Measurements from ENCODE around the gene ICAM3.
"Not testable (repeated sequence)": the region's sequence is repeated elsewhere in the genome, so short reads cannot be mapped to it uniquely, and the experiment has no call there.

The ICAM3 gene, protein sequence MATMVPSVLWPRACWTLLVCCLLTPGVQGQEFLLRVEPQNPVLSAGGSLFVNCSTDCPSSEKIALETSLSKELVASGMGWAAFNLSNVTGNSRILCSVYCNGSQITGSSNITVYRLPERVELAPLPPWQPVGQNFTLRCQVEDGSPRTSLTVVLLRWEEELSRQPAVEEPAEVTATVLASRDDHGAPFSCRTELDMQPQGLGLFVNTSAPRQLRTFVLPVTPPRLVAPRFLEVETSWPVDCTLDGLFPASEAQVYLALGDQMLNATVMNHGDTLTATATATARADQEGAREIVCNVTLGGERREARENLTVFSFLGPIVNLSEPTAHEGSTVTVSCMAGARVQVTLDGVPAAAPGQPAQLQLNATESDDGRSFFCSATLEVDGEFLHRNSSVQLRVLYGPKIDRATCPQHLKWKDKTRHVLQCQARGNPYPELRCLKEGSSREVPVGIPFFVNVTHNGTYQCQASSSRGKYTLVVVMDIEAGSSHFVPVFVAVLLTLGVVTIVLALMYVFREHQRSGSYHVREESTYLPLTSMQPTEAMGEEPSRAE

DNA sequence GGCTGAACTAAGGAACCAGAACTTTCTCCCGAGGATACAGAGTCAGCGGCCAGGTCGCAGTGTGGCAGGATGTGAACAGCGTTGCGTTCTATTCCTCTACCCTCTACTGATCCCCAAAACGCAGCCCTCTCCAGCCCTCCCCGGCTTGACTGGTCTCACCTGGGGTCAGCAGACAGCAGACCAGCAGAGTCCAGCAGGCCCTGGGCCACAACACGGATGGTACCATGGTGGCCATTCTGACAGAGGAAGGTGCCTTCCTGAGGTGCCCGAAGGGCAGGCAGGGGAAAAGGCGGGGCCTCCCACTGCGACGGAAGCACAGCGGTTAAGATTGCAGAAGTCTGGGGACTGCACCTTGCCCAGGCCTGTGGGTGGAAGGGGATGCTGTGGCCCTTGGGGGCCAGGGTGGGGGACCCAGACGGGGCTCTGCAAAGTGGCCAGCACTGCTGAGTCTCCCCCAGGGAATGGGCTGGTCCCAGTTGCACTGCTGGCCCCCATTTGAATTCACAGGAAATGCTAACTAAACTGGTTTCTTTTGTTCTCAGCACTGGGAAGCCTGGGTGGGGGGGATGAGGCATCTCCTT, at the start of gene ICAM3:
Gene ICAM3, minus strand, starts transcription at position 245 of the 581 bp plus-strand sequence. Its CDS starts 10 bp downstream, at position 235.
- peak within 1 kb of the TSS; percentile 83 to 98 for H3K27ac Mint-ChIP-seq
- peak; percentile 59 to 77 for DNase-seq
- H3K4me3 Mint-ChIP-seq: peak within 1 kb of the TSS; percentile 79 to 87
- no peaks in the 10 kb centered on the region for H3K27me3 Mint-ChIP-seq
- peak; percentile 98 for ATAC-seq
- H3K4me1 Mint-ChIP-seq: peaks cover 63% of the 10 kb centered on the region
- no peaks in the 10 kb centered on the region for H3K9me3 Mint-ChIP-seq

DNA sequence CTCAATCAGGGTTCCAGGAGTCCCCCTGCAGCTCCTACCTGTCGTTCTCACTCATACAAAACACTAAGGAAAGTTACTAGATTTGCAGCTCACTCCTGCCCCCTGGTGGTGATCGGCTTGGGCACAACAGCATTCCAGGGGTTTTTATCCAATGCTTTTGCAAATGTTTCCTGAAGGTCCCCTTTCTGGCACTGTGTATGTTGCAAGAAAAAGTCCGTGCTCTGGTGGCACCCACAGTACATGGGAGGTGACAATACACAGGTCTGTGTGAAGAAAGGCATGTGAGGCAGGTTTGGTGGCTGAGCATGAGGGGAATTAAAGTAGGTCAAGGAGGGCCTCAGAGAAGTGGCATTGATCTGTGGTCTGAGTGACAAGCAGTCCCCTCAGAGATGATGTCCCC, 49.5 kb upstream of the ICAM3 start:
- H3K9me3 Mint-ChIP-seq: no peaks in the 10 kb centered on the region
- H3K4me3 Mint-ChIP-seq: no peak overlapping the region
- peak; percentile 47 for ATAC-seq
- H3K27me3 Mint-ChIP-seq: no peaks in the 10 kb centered on the region
- H3K27ac Mint-ChIP-seq: no peak overlapping the region
- peak; percentile 61 to 69 for DNase-seq
- peaks cover 35% of the 10 kb centered on the region for H3K4me1 Mint-ChIP-seq

DNA sequence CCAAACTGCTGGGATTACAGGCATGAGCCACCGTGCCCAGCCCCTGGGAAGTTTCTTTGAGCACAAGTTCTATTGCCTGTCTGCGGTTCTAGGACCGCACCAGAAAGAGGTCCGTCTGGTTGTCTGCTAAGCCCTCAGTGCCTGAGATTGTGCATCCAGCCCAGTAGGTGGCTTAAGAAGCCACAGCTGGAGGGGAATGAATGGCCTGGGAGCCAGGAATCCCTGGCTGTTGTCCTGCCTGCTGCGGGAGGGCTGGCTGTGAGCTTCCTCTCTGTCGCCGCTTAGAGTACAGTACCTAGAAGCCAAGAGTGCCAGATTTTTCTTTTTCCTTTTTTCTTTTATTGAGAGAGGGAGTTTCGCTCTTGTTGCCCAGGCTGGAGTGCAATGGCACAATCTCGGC, 45.2 kb upstream of the ICAM3 start:
- Mint-ChIP-seq H3K4me1 (peaks cover 37% of the 10 kb centered on the region), H3K4me3 (no peak overlapping the region), H3K27ac (no peak overlapping the region), H3K9me3 (no peaks in the 10 kb centered on the region), H3K27me3 (no peaks in the 10 kb centered on the region)
- DNase-seq (no peak), ATAC-seq (no peak)

DNA sequence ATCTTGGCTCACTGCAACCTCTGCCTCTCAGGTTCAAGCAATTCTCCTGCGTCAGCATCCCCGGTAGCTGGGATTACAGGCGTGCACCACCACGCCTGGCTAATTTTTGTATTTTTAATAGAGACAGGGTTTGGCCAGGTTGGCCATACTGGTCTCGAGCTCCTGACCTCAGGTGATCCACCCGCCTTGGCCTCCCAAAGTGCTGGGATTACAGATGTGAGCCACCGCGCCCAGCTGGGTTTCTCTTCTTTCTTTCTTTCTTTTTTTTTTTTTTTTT, 43.7 kb upstream of the ICAM3 start:
- not testable (repeated sequence) for H3K27me3 Mint-ChIP-seq, H3K9me3 Mint-ChIP-seq, H3K4me3 Mint-ChIP-seq, DNase-seq, ATAC-seq
- peak overlapping the region in 1 of 2 donors; percentile 90 for H3K27ac Mint-ChIP-seq
- peaks cover 40% of the 10 kb centered on the region for H3K4me1 Mint-ChIP-seq

DNA sequence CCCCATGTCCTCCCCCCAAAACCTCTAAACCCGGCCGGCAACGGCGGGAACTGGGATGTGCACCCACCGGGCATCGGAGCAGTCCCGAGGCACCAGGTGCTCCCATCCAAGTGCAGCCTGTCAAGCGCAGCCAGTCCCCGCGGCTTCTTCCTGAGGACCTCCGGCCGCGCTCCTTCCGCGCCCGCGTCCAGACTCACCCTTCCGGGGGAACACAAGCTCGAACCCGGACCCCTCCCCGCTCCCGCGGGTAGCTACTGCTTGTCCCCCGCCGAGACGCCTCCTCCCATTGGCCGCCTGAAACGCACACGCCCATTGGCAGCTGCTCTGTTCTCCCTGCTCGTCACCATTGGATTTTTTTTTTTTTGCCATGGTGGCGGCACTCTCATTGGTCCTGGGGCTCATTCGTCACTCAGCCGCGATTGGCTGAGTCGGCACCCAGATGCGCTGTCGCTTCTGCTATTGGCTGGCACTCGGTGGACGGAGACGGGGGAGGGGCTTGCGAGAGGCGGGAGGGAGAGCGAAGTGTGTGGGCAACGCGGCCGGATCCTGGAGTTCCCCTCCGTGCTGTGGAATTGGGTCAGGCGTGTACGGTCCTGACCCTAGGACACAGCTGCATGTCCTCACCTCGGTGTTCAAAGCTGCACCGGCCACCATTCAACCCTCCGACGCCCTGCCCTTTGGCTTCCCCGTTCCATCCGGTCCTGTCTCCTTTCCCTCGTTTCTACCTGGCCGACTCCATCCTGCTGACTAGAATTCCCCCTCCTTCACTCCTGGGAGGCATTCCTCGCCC, 41.1 kb upstream of the ICAM3 start, which contains the start of gene TYK2:
Gene TYK2, minus strand, starts transcription at position 260 of the 790 bp plus-strand sequence. CDS start 2,166 bp downstream, outside the sequence.
- peaks cover 29% of the 10 kb centered on the region for H3K4me1 Mint-ChIP-seq
- peak within 1 kb of the TSS; percentile 95 to 96 for H3K27ac Mint-ChIP-seq
- peak within 1 kb of the TSS; percentile 94 to 99 for H3K4me3 Mint-ChIP-seq
- DNase-seq: peak; percentile 95 to 99
- H3K9me3 Mint-ChIP-seq: no peaks in the 10 kb centered on the region
- H3K27me3 Mint-ChIP-seq: no peaks in the 10 kb centered on the region
- peak; percentile 99 for ATAC-seq

DNA sequence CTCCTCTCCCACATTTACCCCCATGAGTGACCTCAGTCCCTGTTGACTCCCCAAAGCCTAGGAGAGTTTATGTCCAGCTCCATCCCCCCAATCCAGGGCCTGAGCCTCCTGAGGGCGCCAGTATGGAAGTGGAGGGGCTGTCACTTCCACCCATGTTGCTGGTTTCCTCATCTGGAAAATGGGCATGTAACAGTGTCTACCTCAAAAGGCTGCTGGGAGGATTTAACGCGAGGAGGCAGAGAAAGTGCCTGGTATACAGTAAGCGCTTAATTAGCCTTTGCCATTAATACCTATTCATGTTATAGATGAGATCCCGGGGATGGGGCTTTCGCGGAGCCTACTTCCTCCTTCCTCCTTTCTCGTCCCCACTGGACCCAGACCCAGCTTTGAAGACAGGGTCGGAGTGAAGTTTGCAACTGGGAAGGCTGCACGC, 40.5 kb upstream of the ICAM3 start:
- Mint-ChIP-seq H3K9me3 (no peaks in the 10 kb centered on the region), H3K4me1 (peaks cover 29% of the 10 kb centered on the region), H3K27me3 (no peaks in the 10 kb centered on the region), H3K4me3 (peak overlapping the region; percentile 94 to 99), H3K27ac (peak overlapping the region; percentile 95 to 96)
- peak; percentile 6 for ATAC-seq
- peak in 1 of 2 donors; percentile 28 for DNase-seq

DNA sequence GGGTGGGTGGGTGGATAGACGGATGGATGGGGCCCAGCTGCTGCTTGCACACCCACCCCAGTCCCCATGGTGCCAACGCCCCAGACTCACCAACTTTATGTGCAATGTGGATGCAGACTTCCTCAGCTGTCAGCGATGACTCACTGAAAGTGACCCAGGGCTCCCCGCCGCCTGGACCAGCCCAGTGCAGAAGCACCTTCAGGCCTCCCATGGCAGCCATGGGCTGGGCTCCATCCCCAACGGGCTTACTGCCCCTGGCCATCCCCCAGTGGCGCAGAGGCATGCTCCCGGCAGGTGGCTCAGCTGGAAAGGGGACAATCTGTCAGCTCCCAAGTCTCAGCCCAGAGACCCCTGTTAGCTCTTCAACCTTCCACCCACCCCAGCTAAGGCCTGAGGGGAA, 38.7 kb upstream of the ICAM3 start:
- H3K4me1 Mint-ChIP-seq: peaks cover 29% of the 10 kb centered on the region
- DNase-seq (no peak), ATAC-seq (no peak)
- no peaks in the 10 kb centered on the region for H3K9me3 Mint-ChIP-seq
- no peaks in the 10 kb centered on the region for H3K27me3 Mint-ChIP-seq
- no peak overlapping the region for H3K27ac Mint-ChIP-seq
- no peak overlapping the region for H3K4me3 Mint-ChIP-seq

DNA sequence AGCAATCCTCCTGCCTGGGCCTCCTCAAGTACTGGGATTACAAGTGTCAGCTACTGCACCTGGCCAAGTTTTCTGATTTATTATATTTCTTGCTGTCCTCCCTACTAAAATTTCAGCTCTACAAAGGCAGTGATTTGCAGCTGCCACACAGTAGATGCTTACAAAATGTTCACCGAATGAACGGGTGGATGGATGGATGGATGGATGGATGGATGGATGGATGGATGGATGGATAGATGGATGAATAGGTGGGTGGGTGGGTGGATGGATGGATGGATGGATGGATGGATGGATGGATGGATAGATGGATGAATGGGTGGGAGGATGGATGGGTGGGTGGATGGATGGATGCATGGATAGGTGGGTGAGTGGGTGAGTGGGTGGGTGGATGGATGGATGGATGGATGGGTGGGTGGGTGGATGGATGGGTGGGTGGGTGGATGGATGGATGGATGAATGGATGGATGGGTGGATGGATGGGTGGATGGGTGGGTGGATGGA, 37.8 kb upstream of the ICAM3 start:
- H3K4me1 Mint-ChIP-seq: peaks cover 29% of the 10 kb centered on the region
- DNase-seq, H3K9me3 Mint-ChIP-seq, ATAC-seq, H3K27ac Mint-ChIP-seq, H3K27me3 Mint-ChIP-seq, H3K4me3 Mint-ChIP-seq: not testable (repeated sequence)

DNA sequence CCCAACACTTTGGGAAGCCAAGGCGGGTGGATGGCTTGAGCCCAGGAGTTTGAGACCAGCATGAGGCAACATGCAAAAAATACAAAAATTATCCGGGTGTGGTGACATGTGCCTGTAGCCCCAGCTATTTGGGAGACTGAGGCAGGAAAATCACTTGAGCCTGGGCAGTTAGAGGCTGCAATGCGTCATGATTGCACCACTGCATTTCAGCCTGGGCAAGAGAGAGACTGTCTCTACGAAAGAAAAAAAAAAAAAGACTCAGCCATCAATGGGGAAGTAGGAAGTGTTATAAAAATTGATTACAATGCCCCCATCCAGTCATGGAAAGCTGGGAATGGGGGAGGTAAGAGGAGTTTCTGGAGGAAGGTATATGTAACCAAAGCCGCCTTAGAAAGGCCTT, 35.5 kb upstream of the ICAM3 start:
- Mint-ChIP-seq H3K4me3 (no peak overlapping the region), H3K27me3 (no peaks in the 10 kb centered on the region), H3K9me3 (no peaks in the 10 kb centered on the region), H3K4me1 (peaks cover 15% of the 10 kb centered on the region), H3K27ac (peak overlapping the region in 1 of 2 donors; percentile 30)
- no peak for ATAC-seq
- DNase-seq: no peak

DNA sequence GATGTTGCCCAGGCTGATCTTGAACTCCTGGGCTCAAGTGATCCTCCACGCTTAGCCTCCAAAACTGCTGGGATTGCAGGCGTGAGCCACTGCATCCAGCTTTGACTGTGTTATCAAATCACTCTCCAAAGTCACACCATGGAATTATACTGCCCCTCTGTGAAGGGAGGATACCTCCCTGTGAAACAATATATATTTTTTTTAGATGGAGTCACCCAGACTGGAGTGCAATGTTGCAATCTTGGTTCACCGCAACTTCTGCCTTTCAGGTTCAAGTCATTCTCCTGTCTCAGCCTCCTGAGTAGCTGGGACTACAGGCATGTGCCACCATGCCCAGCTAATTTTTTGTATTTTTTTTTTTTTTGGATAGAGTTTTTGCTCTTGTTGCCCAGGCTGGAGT, 33.3 kb upstream of the ICAM3 start:
- DNase-seq (no peak), ATAC-seq (no peak)
- peaks cover 20% of the 10 kb centered on the region for H3K4me1 Mint-ChIP-seq
- no peaks in the 10 kb centered on the region for H3K27me3 Mint-ChIP-seq
- H3K27ac Mint-ChIP-seq: no peak overlapping the region
- H3K9me3 Mint-ChIP-seq: no peaks in the 10 kb centered on the region
- no peak overlapping the region for H3K4me3 Mint-ChIP-seq

DNA sequence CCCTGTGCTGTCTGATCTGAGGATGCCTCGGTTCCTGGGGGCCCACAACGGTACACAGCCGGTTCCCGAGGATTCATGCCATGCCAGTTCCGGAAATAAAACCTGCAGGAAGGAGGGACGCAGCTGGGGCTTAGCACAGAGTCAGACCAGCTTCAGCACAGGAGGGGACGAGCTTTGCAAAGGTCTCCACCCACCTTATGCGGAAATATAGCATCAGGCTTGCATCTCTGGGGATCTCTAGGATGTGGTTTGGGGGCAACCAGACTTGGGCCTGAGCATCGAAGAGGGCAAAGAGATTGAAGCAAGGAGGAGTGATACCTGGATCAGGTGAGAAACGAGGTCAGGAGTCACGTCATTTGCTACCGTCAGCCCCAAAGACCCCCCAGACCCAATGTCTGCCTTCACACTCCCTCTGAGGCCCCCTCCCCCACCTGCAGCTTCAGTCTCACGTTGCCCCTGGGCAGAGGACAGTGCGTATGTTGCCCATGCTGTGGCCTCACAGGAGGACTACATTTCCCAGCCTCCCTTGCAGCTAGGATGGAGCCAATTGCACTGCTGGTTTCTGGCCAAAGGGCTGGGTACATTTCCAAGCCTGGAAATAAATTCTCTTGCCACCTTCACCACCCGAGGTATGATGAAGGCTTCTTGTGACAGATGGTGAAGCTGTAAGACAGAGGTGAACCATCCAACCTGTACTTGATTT, 28.8 kb upstream of the ICAM3 start:
- ATAC-seq (peak; percentile 39), DNase-seq (no peak)
- Mint-ChIP-seq H3K4me3 (no peak overlapping the region), H3K4me1 (peaks cover 20% of the 10 kb centered on the region), H3K27ac (no peak overlapping the region), H3K9me3 (no peaks in the 10 kb centered on the region), H3K27me3 (no peaks in the 10 kb centered on the region)

DNA sequence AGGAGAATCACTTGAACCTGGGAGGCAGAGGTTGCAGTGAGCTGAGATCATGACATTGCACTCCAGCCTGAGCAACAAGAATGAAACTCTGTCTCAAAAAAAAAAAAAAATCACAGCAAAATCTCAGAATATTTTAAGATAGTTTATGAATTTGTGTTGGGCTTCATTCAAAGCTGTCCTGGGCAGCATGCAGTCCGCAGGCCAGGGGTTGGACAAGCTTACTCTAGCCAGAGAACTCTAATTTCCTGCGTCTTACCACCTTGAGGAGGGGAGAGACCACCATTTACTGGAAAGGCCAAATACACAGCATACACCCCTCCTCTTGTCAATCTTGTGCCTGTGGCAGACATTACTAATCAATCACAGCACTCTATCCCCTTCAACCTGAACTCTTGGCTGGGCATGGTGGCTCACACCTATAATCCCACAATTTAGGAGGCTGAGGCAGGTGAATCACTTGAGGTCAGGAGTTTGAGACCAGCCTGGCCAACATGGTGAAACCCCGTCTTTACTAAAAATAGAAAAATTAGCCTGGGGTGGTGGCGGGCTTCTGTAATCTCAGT, 27.6 kb upstream of the ICAM3 start:
- not testable (repeated sequence) for H3K27me3 Mint-ChIP-seq, H3K9me3 Mint-ChIP-seq, H3K4me3 Mint-ChIP-seq, DNase-seq, ATAC-seq, H3K27ac Mint-ChIP-seq
- H3K4me1 Mint-ChIP-seq: peaks cover 20% of the 10 kb centered on the region

DNA sequence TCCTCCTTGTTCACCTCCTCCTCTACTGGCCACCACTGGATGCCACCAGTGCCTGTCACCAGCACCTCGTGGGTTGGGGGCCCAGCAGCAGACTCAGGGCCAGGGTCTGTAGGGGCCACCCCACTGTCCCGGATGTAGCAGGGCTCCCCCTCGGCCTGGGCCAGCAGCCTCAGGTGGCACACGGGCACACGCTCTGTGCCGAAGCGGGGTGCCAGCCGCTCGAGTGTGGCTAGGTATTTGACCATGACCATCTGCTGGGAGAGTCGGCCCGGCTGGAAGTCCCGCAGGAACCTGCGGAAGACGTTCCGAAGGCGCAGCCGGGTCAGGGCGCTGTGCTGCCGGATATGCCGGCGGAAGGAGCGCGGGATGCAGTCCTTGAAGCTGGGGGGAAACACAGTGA, 26.1 kb upstream of the ICAM3 start:
- Mint-ChIP-seq H3K4me3 (no peak overlapping the region), H3K27ac (no peak overlapping the region), H3K27me3 (no peaks in the 10 kb centered on the region), H3K9me3 (no peaks in the 10 kb centered on the region), H3K4me1 (peaks cover 20% of the 10 kb centered on the region)
- ATAC-seq: no peak
- no peak for DNase-seq

DNA sequence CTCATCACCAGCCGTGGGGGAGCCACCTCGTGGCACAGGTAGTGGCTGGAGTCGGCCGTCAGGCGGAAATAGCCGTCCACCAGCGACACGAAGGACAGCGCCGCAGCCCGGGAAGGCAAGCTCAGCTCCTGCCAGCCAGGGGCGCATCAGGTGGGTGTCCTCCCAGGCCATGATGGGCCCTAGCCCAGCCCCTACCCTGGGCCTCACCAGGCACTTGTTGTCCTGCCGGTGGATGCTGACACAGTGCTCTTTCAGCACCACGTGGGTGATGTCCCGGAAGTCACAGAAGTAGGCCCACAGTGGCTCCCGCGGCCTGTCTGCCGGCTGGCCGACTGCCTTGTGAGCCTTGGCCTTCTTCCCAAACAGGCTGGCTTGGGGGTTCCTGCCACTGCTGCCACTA, 25.2 kb upstream of the ICAM3 start:
- Mint-ChIP-seq H3K4me3 (no peak overlapping the region), H3K27me3 (no peaks in the 10 kb centered on the region), H3K4me1 (peaks cover 19% of the 10 kb centered on the region), H3K27ac (no peak overlapping the region), H3K9me3 (no peaks in the 10 kb centered on the region)
- DNase-seq: no peak
- no peak for ATAC-seq
